ENCODE results near the gene C1QTNF5.

C1QTNF5 gene

DNA sequence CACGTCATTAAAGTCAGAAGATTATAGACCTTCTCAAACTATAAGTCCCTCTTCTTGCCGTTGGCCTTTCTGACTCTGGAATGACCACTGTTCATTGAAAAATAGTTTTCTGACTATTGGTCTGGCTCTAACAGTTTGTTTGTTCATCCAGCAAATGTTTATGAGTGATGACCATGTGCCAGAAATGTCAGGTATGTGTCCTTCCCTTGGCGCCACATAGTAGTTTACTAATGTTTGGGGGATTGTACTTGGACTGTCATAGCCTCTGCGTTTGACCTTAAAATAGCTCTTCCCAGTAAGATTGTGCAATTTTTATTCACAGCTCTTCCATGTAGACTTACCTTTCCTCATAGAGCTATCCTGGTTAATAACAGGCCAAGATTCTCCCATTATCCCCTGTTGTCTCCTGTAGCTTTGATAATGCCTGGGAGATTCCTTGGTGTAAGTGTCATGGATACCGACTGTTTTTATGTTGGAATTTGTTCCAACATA is 37.4 kb downstream of the C1QTNF5 start:
- Histone ChIP-seq H2BK5ac (ENCODE audit: low read length) (no peak overlapping the region), H3K4me2 (ENCODE audit: insufficient read depth, low read length, poor library complexity, severe bottlenecking) (no peak overlapping the region), H3K27ac (replicated peaks; ENCODE audit: low read length) (no peak overlapping the region), H4K91ac (ENCODE audit: low read depth, low read length, poor library complexity) (no peak overlapping the region), H3K9ac (ENCODE audit: low read depth, low read length, poor library complexity) (no peak overlapping the region), H3K4ac (ENCODE audit: low read length) (no peak overlapping the region), H2BK15ac (ENCODE audit: low read length) (no peak overlapping the region), H4K8ac (ENCODE audit: low read depth, low read length) (no peak overlapping the region), H3K23ac (ENCODE audit: low read depth, low read length, poor library complexity) (no peak overlapping the region), H3K9me3 (replicated peaks in 1 of 2; ENCODE audit: control insufficient read depth in 2 of 2, insufficient read depth in 1 of 2, low read depth in 1 of 2, low read length in 2 of 2) (no peaks in the 10 kb centered on the region), H2AK5ac (ENCODE audit: low read depth, low read length) (no peak overlapping the region), H3K4me1 (ENCODE audit: control insufficient read depth in 2 of 2, insufficient read depth in 1 of 2, low read depth in 1 of 2, low read length in 2 of 2) (peaks cover 2 to 8% of the 10 kb centered on the region in 2 donors), H3K36me3 (replicated peaks in 1 of 2; ENCODE audit: control insufficient read depth in 2 of 2, insufficient read depth in 2 of 2, low read length in 2 of 2) (peaks cover 17 to 92% of the 10 kb centered on the region in 2 donors), H3K18ac (ENCODE audit: low read length) (no peak overlapping the region), H3K79me1 (ENCODE audit: low read depth, low read length) (no peaks in the 10 kb centered on the region), H3K27me3 (ENCODE audit: control insufficient read depth in 3 of 3, insufficient read depth in 3 of 3, low read depth in 1 of 3, low read length in 3 of 3) (no peaks in the 10 kb centered on the region), H2BK120ac (ENCODE audit: low read depth, low read length) (no peak overlapping the region), H3K14ac (ENCODE audit: low read length) (no peak overlapping the region), H2AFZ (ENCODE audit: low read length) (no peak overlapping the region), H3K4me3 (ENCODE audit: low read length in 2 of 2) (no peak overlapping the region), H2BK12ac (ENCODE audit: low read length) (no peak overlapping the region)
- no peak for DNase-seq (ENCODE audit: low spot score)
- WGBS, 2 donors (ENCODE audit: extremely low coverage in 2 of 2, insufficient read length in 2 of 2, insufficient replicate concordance in 1 of 2): no CpG with 5 or more reads among the region's 5 CpGs

DNA sequence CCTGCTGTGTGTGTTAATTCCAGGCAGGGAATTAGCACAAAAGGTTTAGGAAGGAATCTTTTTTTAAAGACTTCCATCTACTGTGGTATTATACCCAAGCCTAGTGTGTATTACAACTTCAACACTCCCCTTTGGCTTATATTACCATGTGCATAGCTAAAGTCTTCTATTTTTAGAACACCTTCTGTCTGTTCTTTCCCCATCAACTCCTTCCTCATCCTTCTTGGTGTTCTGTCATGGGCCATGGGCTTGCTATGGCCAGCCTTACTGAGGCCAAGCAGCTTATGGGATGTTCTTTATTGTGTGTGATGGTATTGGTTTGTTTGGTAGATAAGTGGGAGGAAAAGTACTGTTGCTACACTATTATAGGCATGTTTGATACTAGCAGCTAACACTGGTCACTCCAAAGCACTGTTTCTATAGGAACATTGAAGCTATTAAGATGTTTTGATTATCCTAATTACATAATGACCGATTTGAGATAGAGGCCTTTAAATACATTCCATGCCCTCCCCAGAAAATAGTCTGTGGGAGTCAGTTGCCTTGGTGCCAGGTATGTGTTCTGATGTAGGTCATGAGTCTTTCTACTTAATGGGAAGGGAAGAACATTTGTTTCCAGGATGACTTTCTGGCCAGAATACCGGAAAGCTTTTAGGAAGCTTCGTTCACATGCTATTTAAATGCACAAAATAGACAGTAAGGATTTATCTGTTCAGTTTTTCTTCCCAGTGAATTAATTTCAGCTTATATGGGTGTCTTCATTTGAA is 40.3 kb downstream of the C1QTNF5 start:
- no peak overlapping the region for H2BK15ac ChIP-seq (ENCODE audit: low read length)
- H3K79me1 ChIP-seq (ENCODE audit: low read depth, low read length): no peaks in the 10 kb centered on the region
- H3K18ac ChIP-seq (ENCODE audit: low read length): no peak overlapping the region
- no peak overlapping the region for H3K4me3 ChIP-seq (ENCODE audit: low read length in 2 of 2)
- H3K9me3 ChIP-seq (replicated peaks in 1 of 2; ENCODE audit: control insufficient read depth in 2 of 2, insufficient read depth in 1 of 2, low read depth in 1 of 2, low read length in 2 of 2): no peaks in the 10 kb centered on the region
- no peaks in the 10 kb centered on the region for H3K27me3 ChIP-seq (ENCODE audit: control insufficient read depth in 3 of 3, insufficient read depth in 3 of 3, low read depth in 1 of 3, low read length in 3 of 3)
- no peaks in the 10 kb centered on the region for H3K4me1 ChIP-seq (ENCODE audit: control insufficient read depth in 2 of 2, insufficient read depth in 1 of 2, low read depth in 1 of 2, low read length in 2 of 2)
- no peak overlapping the region for H2BK5ac ChIP-seq (ENCODE audit: low read length)
- no peak overlapping the region for H4K91ac ChIP-seq (ENCODE audit: low read depth, low read length, poor library complexity)
- no peak overlapping the region for H2BK120ac ChIP-seq (ENCODE audit: low read depth, low read length)
- H3K36me3 ChIP-seq (replicated peaks in 1 of 2; ENCODE audit: control insufficient read depth in 2 of 2, insufficient read depth in 2 of 2, low read length in 2 of 2): peaks cover 16 to 93% of the 10 kb centered on the region in 2 donors
- no peak overlapping the region for H3K27ac ChIP-seq (replicated peaks; ENCODE audit: low read length)
- no peak overlapping the region for H2AFZ ChIP-seq (ENCODE audit: low read length)
- no peak overlapping the region for H2AK5ac ChIP-seq (ENCODE audit: low read depth, low read length)
- H3K14ac ChIP-seq (ENCODE audit: low read length): no peak overlapping the region
- no peak overlapping the region for H3K4me2 ChIP-seq (ENCODE audit: insufficient read depth, low read length, poor library complexity, severe bottlenecking)
- DNase-seq (ENCODE audit: low spot score): no peak
- no peak overlapping the region for H3K4ac ChIP-seq (ENCODE audit: low read length)
- no peak overlapping the region for H2BK12ac ChIP-seq (ENCODE audit: low read length)
- H3K23ac ChIP-seq (ENCODE audit: low read depth, low read length, poor library complexity): no peak overlapping the region
- no peak overlapping the region for H3K9ac ChIP-seq (ENCODE audit: low read depth, low read length, poor library complexity)
- no peak overlapping the region for H4K8ac ChIP-seq (ENCODE audit: low read depth, low read length)
- WGBS, 2 donors (ENCODE audit: extremely low coverage in 2 of 2, insufficient read length in 2 of 2, insufficient replicate concordance in 1 of 2): no CpG with 5 or more reads among the region's 3 CpGs

GRCh38 chr11:119299416-119299815 is 41.3 kb downstream of the C1QTNF5 start:
- Histone ChIP-seq H3K4ac (ENCODE audit: low read length) (no peak overlapping the region), H2BK120ac (ENCODE audit: low read depth, low read length) (no peak overlapping the region), H3K4me1 (ENCODE audit: control insufficient read depth in 2 of 2, insufficient read depth in 1 of 2, low read depth in 1 of 2, low read length in 2 of 2) (no peaks in the 10 kb centered on the region), H3K4me3 (ENCODE audit: low read length in 2 of 2) (no peak overlapping the region), H3K27ac (replicated peaks; ENCODE audit: low read length) (no peak overlapping the region), H3K27me3 (ENCODE audit: control insufficient read depth in 3 of 3, insufficient read depth in 3 of 3, low read depth in 1 of 3, low read length in 3 of 3) (no peaks in the 10 kb centered on the region), H3K9me3 (replicated peaks in 1 of 2; ENCODE audit: control insufficient read depth in 2 of 2, insufficient read depth in 1 of 2, low read depth in 1 of 2, low read length in 2 of 2) (no peaks in the 10 kb centered on the region), H3K14ac (ENCODE audit: low read length) (no peak overlapping the region), H3K9ac (ENCODE audit: low read depth, low read length, poor library complexity) (no peak overlapping the region), H3K18ac (ENCODE audit: low read length) (no peak overlapping the region), H2AK5ac (ENCODE audit: low read depth, low read length) (no peak overlapping the region), H4K91ac (ENCODE audit: low read depth, low read length, poor library complexity) (no peak overlapping the region), H3K79me1 (ENCODE audit: low read depth, low read length) (peaks cover 1% of the 10 kb centered on the region), H2BK12ac (ENCODE audit: low read length) (no peak overlapping the region), H3K36me3 (replicated peaks in 1 of 2; ENCODE audit: control insufficient read depth in 2 of 2, insufficient read depth in 2 of 2, low read length in 2 of 2) (peaks cover 16 to 86% of the 10 kb centered on the region in 2 donors), H2AFZ (ENCODE audit: low read length) (no peak overlapping the region), H2BK15ac (ENCODE audit: low read length) (no peak overlapping the region), H4K8ac (ENCODE audit: low read depth, low read length) (no peak overlapping the region), H3K23ac (ENCODE audit: low read depth, low read length, poor library complexity) (no peak overlapping the region), H2BK5ac (ENCODE audit: low read length) (no peak overlapping the region), H3K4me2 (ENCODE audit: insufficient read depth, low read length, poor library complexity, severe bottlenecking) (no peak overlapping the region)
- DNase-seq (ENCODE audit: low spot score): no peak
- no CpG with 5 or more reads among the region's 9 CpGs for WGBS, 2 donors (ENCODE audit: extremely low coverage in 2 of 2, insufficient read length in 2 of 2, insufficient replicate concordance in 1 of 2)

- no peak overlapping the region for H3K9ac ChIP-seq (ENCODE audit: low read depth, low read length, poor library complexity)
- H3K4me1 ChIP-seq (ENCODE audit: control insufficient read depth in 2 of 2, insufficient read depth in 1 of 2, low read depth in 1 of 2, low read length in 2 of 2): no peaks in the 10 kb centered on the region
- H3K14ac ChIP-seq (ENCODE audit: low read length): no peak overlapping the region
- WGBS, 2 donors (ENCODE audit: extremely low coverage in 2 of 2, insufficient read length in 2 of 2, insufficient replicate concordance in 1 of 2): no CpG with 5 or more reads among the region's 2 CpGs
- H3K27me3 ChIP-seq (ENCODE audit: control insufficient read depth in 3 of 3, insufficient read depth in 3 of 3, low read depth in 1 of 3, low read length in 3 of 3): no peaks in the 10 kb centered on the region
- H4K91ac ChIP-seq (ENCODE audit: low read depth, low read length, poor library complexity): no peak overlapping the region
- H2BK5ac ChIP-seq (ENCODE audit: low read length): no peak overlapping the region
- H3K4me3 ChIP-seq (ENCODE audit: low read length in 2 of 2): no peak overlapping the region
- H3K79me1 ChIP-seq (ENCODE audit: low read depth, low read length): peaks cover 1% of the 10 kb centered on the region
- no peak overlapping the region for H2BK120ac ChIP-seq (ENCODE audit: low read depth, low read length)
- no peak overlapping the region for H2BK12ac ChIP-seq (ENCODE audit: low read length)
- no peak overlapping the region for H4K8ac ChIP-seq (ENCODE audit: low read depth, low read length)
- no peak overlapping the region for H2AK5ac ChIP-seq (ENCODE audit: low read depth, low read length)
- H3K4me2 ChIP-seq (ENCODE audit: insufficient read depth, low read length, poor library complexity, severe bottlenecking): no peak overlapping the region
- no peak overlapping the region for H3K4ac ChIP-seq (ENCODE audit: low read length)
- no peak overlapping the region for H2AFZ ChIP-seq (ENCODE audit: low read length)
- no peak overlapping the region for H3K18ac ChIP-seq (ENCODE audit: low read length)
- H2BK15ac ChIP-seq (ENCODE audit: low read length): no peak overlapping the region
- peaks cover 17 to 81% of the 10 kb centered on the region in 2 donors for H3K36me3 ChIP-seq (replicated peaks in 1 of 2; ENCODE audit: control insufficient read depth in 2 of 2, insufficient read depth in 2 of 2, low read length in 2 of 2)
- no peak for DNase-seq (ENCODE audit: low spot score)
- no peak overlapping the region for H3K23ac ChIP-seq (ENCODE audit: low read depth, low read length, poor library complexity)
- no peaks in the 10 kb centered on the region for H3K9me3 ChIP-seq (replicated peaks in 1 of 2; ENCODE audit: control insufficient read depth in 2 of 2, insufficient read depth in 1 of 2, low read depth in 1 of 2, low read length in 2 of 2)
- H3K27ac ChIP-seq (replicated peaks; ENCODE audit: low read length): no peak overlapping the region
Measured at GRCh38 chr11:119298726-119299125, 42.0 kb downstream of the C1QTNF5 start.
